GM19452 (cell line): ENCODE results near the gene MFN2.
"Not testable (repeated sequence)": the region's sequence is repeated elsewhere in the genome, so short reads cannot be mapped to it uniquely, and the experiment has no call there.

Experiments
- ATAC-seq: cut with Tn5 transposase; IDR thresholded peaks from one replicate; pipeline ENCODE4 v1.9.1; 2021; ENCODE audit not compliant: unreplicated experiment

The MFN2 gene

DNA sequence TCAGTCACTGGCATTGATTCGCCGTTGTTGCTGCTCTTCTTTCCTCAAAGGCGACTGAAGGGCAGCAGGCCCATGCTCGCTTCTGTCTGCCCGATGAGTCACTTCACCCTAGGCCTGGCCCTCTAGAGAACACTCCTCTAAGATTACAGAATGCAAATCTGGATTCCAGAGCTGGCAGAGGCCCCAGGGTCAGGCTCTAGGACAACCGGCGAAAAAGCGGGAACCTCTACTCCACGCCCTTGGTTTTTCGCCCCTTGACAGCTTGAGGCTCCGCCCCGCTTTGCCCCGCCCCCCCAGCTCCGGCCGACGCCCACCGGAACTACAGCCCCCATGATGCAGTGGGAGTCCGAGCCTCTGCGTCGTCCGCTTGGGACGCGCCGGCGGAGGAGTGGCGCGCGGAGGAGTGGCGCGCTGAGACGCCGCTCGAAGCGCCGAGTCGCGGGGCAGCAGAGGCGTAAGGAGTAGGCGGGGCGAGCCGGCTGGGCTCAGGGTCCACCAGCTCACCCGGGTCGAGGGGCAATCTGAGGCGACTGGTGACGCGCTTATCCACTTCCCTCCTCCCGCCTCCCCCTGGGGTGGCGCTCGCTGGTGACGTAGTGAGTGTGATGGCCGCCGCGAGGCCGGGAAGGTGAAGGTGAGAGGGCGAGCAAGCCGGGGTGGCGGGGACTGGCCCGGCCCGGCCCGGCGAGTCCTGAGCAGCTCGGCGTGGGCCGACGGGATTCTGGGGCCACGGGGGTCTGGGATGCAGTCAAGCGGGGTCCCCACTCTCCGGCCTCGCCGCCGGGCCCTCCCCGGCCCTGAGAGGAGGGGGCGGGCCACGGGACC, at the start of gene MFN2:
MFN2 (plus strand) TSS at position 594 of the 825 bp plus-strand sequence. CDS start 8,725 bp downstream, outside the sequence.
- ATAC-seq: peak; percentile 91

GRCh38 chr1:11930571-11931445, 49.4 kb upstream of the MFN2 start:
- ATAC-seq: no peak

GRCh38 chr1:11931845-11932244, 48.4 kb upstream of the MFN2 start:
- ATAC-seq: no peak

GRCh38 chr1:11934302-11935056, 45.8 kb upstream of the MFN2 start, which contains the start of gene PLOD1:
PLOD1 (plus strand) TSS chr1:11934717; CDS start chr1:11934780, 63 bp downstream.
- ATAC-seq: peak; percentile 90

GRCh38 chr1:11935057-11935412, 45.2 kb upstream of the MFN2 start:
- no peak for ATAC-seq

GRCh38 chr1:11935733-11936132, 44.5 kb upstream of the MFN2 start:
- not testable (repeated sequence) for ATAC-seq

DNA sequence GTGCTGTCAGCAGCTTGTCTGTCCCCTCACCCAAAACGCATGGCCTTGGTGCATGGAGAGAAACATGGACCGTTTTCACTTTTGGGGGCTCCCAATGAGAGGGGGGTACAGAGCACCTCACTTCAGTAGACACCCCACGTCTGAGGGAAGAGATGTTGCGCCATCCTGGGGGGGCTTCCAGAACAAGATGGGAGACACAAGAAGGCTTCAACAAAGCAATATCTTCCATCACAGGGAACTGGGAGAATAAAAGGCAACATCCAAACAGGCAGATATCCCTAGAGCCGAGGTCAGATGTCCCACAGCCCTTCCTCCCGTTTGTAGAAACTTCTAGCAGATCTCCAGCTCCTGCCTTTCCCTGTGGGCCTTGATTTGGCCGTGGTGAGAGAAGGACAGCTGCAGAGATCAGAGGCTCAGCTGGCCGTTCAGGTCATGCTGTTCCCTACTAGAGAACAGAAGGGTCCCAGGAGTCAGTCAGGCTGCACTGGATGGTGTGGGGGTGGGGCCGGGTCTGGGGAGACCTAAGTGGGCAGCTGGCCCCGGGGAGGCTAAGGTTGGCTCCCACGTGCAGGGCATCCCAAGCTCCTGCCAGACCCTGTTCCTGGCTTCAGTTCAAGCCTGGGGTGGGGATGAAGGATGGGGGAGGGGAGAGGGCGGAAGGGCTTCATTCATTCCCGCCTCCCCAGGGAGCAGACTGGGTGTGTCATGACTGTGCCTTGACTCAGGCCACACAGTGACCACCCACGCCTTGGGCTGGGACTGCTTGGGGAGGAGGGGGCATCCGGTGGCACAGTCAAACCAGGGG, 41.3 kb upstream of the MFN2 start:
- no peak for ATAC-seq

DNA sequence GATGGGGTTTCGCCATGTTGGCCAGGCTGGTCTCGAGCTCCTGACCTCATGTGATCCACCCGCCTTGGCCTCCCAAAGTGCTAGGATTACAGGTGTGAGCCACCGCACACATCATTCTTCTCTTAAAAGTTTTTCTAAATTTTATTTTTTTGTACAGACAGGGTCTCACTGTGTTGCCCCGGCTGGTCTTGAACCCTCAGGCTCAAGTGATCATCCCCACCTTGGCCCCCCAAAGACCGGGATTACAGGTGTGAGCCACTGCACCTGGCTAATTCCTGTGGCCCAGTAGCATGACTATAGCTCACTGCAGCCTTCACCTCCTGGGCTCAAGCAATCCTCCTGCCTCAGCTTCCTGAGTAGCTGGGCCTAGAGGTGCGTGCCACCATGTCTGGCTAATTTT, 40.5 kb upstream of the MFN2 start:
- not testable (repeated sequence) for ATAC-seq

- ATAC-seq: no peak
These were observed 39.9 kb upstream of the MFN2 start for GRCh38 chr1:11940260-11940921.

DNA sequence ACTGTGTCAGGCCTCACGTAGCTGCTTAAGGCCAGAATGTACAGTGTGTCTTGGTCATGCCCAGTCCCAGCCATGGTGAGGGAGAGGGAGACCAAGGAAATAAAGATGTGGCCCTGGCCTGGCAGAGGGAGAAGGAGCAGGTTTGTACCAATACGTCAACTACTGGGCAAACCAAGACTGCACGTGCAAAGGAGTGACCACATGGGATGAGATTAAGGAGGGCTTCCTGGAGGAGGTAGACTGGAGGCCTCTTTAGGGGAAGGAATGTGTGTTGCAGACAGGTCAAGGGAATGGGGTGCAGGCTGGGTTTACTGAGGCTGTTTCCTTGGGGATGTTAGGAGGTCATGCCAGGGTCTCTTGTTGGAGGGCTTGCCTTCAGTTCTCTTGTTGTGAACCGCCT, 38.0 kb upstream of the MFN2 start:
- ATAC-seq: no peak

DNA sequence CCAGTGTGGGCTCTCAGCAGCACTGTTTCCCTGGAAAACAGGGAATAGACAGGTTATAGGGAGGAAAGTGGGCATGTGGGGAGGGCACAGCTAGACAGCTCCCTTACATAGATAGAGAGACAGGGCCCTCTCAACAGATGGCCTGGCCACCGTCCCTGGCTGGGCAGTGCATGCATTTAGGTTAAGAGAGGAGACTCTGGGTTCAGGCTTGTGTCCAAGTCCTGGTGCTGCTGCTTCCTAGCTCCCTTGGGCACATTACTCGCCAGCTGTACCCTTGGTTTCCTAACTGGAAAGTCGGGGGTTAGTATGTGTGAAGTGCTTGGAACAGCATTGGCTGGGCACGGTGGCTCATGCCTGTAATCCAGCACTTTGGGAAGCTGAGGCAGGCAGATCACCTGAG, 36.6 kb upstream of the MFN2 start:
- no peak for ATAC-seq

- ATAC-seq: no peak
These were observed 35.8 kb upstream of the MFN2 start for GRCh38 chr1:11944358-11944931.

DNA sequence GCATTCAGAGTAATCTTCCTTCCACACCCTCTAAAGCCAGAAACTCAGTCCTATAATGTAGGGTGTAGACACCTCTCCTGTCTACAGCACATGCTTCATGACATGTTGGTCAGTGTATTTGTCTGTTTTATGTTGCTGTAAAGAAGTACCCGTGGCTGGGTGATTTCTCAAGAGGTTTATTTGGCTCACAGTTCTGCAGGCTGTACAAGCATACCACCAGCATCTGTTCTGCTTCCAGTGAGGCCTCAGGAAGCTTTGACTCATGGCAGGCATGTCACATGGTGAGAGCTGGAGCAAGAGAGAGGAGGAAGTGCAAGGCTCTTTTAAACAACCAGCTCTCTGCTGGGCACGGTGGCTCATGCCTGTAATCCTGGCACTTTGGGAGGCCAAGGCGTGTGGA, 33.6 kb upstream of the MFN2 start:
- no peak for ATAC-seq

GRCh38 chr1:11948822-11949458, 31.3 kb upstream of the MFN2 start:
- no peak for ATAC-seq

- ATAC-seq: no peak
These were observed 28.3 kb upstream of the MFN2 start for GRCh38 chr1:11951901-11952300.

DNA sequence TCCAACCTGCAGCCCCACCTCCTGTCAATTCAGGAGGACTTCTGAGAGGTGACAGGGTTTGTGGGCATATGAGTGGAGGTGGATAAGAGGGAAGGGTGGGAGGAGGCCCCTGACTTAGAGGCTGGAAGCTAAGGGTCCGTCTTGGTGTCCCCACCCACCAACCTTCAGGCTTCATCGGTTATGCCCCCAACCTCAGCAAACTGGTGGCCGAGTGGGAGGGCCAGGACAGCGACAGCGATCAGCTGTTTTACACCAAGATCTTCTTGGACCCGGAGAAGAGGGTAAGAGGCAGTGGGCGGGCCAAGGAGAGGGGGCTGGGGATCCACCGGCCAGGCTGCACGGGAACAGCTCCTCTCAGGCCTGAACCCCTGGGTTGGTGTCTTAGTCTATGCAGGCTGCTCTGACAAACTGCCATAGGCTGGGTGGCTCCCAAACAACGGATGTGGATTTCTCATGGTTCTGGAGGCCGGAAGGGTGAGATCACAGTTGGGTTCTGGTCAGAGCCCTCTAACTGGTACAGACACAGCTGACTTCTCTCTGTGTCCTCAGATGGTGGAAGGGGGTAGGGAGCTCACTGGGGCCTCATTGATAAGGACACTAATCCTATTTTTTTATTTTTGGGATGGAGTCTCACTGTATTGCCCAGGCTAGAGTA, 27.7 kb upstream of the MFN2 start:
- no peak for ATAC-seq

- no peak for ATAC-seq
These were observed 25.0 kb upstream of the MFN2 start for GRCh38 chr1:11955221-11955620.

GRCh38 chr1:11957398-11957797, 22.8 kb upstream of the MFN2 start:
- no peak for ATAC-seq

- ATAC-seq: no peak
These were observed 22.3 kb upstream of the MFN2 start for GRCh38 chr1:11957897-11958296.
